NCI-H345 (cell line): ENCODE data around the gene IGF2R.
"Not testable (repeated sequence)": the region's sequence is repeated elsewhere in the genome, so short reads cannot be mapped to it uniquely, and the experiment has no call there.

Experiments
- DNase-seq: peaks from one replicate; lab custom pipeline; 2025; lab: John Stamatoyannopoulos, UW

The IGF2R gene

GRCh38 chr6:159968295-159969203 lies at the start of gene IGF2R:
IGF2R (plus strand) TSS chr6:159969082; CDS start chr6:159969247, 165 bp downstream.
- peak; percentile 95 for DNase-seq

- DNase-seq: no peak
These were observed 49.1 kb upstream of the IGF2R start for GRCh38 chr6:159919800-159920199.

- DNase-seq: not testable (repeated sequence)
These were observed 44.7 kb upstream of the IGF2R start for GRCh38 chr6:159924150-159924549.

GRCh38 chr6:159926542-159927203 lies 42.2 kb upstream of the IGF2R start:
- no peak for DNase-seq

- peak; percentile 74 for DNase-seq
These were observed 39.1 kb upstream of the IGF2R start for GRCh38 chr6:159929819-159930218.

GRCh38 chr6:159931112-159931511 lies 37.8 kb upstream of the IGF2R start:
- DNase-seq: no peak

- DNase-seq: no peak
These were observed 37.0 kb upstream of the IGF2R start for GRCh38 chr6:159931846-159932245.

- no peak for DNase-seq
These were observed 35.8 kb upstream of the IGF2R start for GRCh38 chr6:159933077-159933476.

- DNase-seq: no peak
These were observed 34.7 kb upstream of the IGF2R start for GRCh38 chr6:159934181-159934580.

GRCh38 chr6:159935065-159935464 lies 33.8 kb upstream of the IGF2R start:
- no peak for DNase-seq

GRCh38 chr6:159935633-159936032 lies 33.2 kb upstream of the IGF2R start:
- DNase-seq: no peak

- no peak for DNase-seq
These were observed 29.3 kb upstream of the IGF2R start for GRCh38 chr6:159939591-159940016.

GRCh38 chr6:159941286-159942113 lies 27.4 kb upstream of the IGF2R start:
- peak; percentile 3 for DNase-seq

GRCh38 chr6:159943101-159943632 lies 25.7 kb upstream of the IGF2R start:
- DNase-seq: no peak

GRCh38 chr6:159943968-159944598 lies 24.8 kb upstream of the IGF2R start:
- DNase-seq: no peak

- no peak for DNase-seq
These were observed 23.0 kb upstream of the IGF2R start for GRCh38 chr6:159945801-159946392.

- no peak for DNase-seq
These were observed 22.0 kb upstream of the IGF2R start for GRCh38 chr6:159946912-159947311.

- no peak for DNase-seq
These were observed 20.7 kb upstream of the IGF2R start for GRCh38 chr6:159948199-159948598.

- no peak for DNase-seq
These were observed 17.1 kb upstream of the IGF2R start for GRCh38 chr6:159951772-159952171.

GRCh38 chr6:159952289-159953005 lies 16.4 kb upstream of the IGF2R start:
- DNase-seq: no peak
